ENCODE data around the gene NGEF. TPM values are rescaled to one million over a fixed set of nuclear protein-coding genes. Genes with fewer than 3 reads are reported as not detected.

The NGEF gene
- total RNA-seq, 1 donor from 2014 or later, result not detected

DNA sequence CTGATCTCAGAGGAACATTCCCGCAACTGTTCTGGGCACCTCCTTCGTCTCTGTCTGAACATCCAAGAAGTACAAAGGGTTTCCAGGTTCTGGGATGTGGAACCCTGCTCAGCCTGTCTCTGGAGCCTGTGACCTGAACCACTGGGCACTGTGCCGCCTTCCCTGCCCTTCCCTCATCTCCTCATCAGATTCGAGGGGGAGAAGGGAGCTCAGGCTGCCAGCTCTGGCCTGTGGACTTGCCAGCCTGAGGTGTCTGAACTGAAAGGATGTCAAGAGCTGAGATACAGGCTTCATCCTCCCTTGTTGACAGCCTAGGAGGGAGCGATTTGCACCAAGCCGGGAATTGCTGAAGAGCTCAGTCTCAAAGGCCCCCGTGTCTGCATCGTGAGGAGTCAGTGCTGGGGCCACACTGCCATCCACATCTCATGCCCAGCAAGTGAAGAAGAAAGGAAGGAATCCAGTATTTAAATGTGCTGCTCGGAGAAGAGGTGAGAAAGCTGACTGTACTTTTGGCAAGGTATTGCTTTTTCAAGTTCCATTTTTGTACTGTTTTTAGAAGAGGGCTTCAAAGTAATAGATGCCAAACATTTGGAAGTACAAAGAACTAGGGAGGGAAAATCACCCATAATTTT is 32.0 kb upstream of the NGEF start:
- intact Hi-C loops (cut with micrococcal nuclease), result no loop called here

DNA sequence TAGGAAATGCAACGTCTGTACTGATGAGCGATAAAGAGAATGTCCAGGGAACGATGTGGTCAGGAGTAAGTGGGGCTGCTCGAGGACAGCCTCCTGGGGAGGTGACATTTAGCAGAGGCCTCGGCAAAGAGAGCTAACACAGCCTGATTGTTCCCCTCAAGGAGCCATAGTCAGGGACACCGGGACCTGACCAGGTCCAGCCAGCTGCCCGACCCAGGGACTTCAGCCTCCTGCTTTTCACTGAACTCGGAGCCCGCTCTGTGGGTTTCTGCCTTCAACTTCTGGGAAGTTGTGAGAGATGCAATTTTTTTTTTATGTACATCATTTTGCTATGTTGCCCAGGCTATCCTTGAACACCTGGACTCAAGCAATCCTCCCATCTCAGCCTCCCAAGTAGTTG is 29.5 kb upstream of the NGEF start:
- intact Hi-C loops (cut with micrococcal nuclease), result no loop called here

DNA sequence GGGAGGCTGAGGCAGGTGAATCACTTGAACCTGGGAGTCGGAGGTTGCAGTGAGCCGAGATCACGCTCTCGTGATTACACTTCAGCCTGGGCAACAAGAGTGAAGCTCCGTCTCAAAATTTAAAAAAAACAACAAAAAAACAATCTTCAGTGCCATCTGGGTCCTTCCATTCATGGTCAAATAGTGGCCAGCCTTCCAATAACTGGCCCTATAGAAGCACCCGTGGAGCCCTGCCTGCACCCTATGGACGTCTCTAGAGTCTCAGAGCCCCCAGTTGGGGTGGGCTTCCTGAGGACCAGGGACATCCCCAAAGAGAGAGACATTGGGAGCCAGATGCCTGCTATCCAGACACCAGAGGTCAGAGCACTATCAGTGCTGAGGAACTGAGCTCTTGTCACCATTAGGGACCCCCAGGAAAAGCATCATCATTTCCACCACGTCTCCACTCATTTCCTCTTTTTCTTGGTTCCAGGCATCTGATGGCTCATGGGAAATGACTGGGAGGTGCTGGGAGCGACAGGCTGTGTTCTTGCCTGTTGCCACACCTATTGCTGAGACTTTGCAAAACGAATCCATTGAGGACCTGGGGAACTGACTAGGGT is 28.8 kb upstream of the NGEF start:
- intact Hi-C loops (cut with micrococcal nuclease), result no loop called here

DNA sequence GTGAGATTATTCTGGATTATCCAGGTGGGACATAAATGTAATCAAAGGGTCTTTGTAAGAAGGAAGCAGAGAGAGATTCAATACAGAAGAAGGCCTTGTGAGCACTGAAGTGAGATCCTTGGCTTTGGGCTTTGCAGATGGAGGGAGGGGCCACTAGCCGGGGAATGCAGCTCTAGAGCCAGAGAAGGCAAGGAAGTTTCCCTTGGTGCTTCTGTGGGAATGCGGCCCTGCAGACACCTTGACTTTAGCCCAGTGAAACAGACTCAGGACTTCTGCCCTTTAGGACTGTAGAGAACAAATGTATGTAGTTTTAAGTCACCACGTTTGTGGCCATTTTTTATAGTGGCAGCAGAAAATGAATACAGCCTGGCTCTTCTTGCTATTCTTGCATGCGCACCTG is 27.5 kb upstream of the NGEF start:
- intact Hi-C loops (cut with micrococcal nuclease), result no loop called here

DNA sequence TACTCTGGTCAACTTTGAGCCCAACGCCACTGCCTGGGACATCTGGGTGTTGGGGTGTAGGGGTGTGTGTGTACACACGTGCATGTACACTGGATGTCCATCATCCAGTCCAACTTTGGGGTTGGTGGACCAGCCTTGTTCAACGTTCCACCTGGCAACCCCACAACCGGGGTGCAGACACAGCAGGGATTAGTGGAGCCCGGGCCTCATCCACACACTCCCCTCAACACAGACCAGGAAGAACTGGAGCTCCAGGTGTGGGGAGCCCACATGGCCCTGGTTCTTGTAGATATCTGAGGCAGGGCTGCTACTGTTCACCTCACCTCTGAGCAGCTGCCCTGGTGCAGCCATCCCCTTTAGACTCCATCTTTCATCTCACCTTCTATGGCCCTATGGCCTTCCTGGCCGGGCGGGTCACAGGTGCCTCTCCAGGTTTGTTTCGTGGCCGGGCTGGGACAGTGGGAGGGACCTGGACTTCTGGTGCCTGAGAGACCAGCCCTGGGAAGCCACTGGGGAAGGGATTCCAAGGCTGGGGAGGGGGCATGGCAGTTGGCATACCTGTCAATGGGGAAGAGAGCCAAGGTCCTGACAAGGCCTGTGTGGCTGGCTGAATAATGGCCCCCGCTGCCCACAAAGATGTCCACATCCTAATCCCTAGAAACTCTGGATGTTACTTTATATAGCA is 26.9 kb upstream of the NGEF start:
- intact Hi-C loops (cut with micrococcal nuclease), result no loop called here

DNA sequence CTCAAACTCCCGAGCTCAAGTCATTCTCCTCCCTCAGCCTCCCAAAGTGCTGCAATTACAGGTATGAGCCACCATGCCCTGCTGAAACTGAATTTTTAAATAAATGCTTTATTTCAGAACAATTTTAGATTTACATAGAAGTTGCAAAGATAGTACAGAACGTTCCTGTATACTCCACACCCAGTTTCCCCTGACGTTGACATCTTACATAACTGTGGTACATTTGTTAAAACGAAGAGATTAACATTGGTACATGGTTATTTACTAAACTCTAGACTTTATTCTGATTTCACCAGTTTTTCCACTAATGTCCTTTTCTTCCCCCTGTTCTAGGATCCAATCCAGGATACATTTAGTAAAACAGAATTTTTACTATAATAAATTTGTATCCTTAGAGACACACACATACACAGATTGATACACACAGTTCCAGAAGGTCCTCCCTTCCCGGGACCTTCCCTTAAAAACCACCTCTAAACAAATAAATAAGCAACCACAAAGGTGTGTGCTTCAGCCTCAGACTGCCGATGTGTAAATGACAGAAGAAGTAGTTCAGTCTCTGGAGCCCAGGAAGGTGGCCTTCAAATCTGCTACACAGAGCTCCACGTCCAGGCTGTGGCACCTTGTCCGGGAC is 26.3 kb upstream of the NGEF start:
- intact Hi-C loops (cut with micrococcal nuclease), result no loop called here

DNA sequence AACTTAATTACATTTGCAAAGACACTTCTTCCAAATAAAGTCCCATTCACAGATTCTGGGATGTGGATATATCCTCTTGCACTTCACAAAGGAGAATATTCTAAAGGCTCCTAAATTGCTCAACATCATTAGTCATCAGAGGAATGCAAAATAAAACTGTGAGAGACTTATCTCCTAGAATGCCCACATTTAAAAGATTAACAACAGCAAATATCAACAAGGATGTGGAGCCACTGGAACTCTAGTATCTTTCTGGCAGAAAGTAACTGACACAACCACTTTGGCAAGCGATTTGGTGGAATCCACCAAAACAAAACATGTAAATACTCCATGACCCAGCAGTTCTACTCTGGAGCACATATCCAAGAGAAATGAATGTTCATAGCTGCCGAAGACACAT is 24.0 kb upstream of the NGEF start:
- intact Hi-C loops (cut with micrococcal nuclease), result no loop called here

DNA sequence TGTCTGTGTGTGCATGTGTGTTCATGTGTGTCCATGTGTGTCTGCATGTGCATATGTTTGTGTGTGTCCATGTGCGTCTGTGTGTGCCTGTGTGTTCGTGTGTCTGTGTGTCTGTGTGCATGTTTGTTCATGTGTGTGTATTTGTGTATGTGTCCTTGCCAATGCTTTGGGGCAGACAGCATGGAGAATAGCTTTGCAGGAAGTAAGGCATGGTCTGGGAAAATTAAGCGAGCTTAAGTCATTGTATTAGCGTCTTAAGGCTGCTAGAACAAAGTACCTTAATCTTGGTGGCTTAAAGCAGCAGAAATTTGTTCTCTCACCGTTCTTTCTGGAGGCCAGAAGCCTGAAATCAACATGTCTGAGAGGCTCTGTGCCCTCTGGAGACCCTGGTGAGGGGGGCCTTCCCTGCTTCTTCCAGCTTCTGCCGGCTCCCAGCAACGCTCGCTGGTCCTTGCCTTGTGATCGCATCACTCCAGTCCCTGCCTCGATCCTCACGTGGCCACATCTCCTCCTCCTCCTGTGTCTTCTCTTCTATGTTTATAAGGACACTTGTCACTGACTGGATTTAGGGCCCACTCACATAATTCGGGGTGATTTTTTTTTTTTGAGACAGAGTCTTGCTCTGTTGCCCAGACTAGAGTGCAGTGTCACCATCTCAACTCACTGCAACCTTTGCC is 23.2 kb upstream of the NGEF start:
- intact Hi-C loops (cut with micrococcal nuclease), result no loop called here

DNA sequence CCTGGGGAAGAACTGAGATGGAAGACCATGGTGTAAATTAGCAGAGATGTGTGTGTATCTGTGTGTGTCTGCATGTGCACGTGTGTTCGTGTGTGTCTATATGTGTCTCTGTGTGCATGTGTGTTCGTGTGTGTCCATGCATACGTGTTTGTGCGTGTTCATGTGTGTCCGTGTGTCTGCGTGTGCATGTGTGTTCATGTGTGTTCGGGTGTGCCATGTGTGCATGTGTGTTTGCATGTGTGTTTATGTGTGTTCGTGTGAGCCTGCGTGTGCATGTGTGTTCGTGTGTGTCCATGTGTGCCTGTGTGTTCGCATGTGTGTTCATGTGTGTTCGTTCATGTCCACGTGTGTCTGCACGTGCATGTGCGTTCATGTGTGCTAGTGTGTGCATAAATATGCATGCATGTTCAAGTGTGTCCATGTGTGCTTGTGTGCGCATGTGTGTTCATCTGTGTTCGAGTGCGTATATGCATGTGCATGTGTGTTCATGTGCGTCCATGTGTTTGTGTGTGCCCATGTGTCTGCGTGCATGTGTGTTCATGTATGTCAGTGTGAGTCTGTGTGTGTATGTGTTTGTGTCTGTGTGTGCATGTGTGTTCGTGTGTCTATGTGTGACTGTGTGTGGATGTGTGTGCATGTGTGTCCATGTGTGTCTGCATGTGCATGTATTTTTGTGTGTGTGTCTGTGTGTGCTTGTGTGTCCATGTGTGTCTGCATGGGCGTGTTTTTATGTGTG is 22.5 kb upstream of the NGEF start:
- intact Hi-C loops (cut with micrococcal nuclease), result no loop called here

DNA sequence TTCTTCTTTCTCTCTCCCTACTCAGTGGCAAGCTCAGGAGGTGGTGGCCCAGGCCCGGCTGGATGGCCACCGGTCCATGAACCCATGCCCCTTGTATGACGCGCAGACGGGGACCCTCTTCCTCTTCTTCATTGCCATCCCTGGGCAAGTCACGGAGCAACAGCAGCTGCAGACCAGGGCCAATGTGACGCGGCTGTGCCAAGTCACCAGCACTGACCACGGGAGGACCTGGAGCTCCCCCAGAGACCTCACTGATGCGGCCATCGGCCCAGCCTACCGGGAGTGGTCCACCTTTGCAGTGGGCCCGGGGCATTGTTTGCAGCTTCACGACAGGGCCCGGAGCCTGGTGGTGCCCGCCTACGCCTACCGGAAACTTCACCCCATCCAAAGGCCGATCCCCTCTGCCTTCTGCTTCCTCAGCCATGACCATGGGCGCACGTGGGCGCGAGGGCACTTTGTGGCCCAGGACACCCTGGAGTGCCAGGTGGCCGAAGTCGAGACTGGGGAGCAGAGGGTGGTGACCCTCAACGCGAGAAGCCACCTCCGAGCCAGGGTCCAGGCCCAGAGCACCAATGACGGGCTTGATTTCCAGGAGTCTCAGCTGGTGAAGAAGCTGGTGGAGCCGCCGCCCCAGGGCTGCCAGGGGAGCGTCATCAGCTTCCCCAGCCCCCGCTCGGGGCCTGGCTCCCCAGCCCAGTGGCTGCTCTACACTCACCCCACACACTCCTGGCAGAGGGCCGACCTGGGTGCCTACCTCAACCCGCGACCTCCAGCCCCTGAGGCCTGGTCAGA is 21.2 kb upstream of the NGEF start:
- intact Hi-C loops (cut with micrococcal nuclease), result no loop called here

DNA sequence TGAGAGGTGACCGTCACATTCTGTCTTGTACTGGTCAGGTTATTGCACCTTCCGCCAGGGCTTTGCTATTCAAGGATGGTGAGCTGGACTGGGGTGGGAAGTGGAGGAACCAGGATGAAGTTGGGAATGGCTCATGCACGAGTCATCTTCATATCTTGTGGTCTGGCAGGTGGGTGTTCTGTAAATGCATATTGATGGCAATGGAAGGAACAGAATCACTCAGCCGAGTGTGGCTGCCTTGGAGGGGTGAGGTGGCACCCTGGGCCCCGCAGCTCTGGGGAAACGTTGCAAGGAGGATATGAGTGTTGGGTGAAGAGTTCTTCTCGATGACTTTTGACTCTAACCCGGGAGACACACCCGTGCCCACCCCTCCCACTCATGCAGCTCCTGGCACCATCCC is 20.6 kb upstream of the NGEF start:
- intact Hi-C loops (cut with micrococcal nuclease), result no loop called here

DNA sequence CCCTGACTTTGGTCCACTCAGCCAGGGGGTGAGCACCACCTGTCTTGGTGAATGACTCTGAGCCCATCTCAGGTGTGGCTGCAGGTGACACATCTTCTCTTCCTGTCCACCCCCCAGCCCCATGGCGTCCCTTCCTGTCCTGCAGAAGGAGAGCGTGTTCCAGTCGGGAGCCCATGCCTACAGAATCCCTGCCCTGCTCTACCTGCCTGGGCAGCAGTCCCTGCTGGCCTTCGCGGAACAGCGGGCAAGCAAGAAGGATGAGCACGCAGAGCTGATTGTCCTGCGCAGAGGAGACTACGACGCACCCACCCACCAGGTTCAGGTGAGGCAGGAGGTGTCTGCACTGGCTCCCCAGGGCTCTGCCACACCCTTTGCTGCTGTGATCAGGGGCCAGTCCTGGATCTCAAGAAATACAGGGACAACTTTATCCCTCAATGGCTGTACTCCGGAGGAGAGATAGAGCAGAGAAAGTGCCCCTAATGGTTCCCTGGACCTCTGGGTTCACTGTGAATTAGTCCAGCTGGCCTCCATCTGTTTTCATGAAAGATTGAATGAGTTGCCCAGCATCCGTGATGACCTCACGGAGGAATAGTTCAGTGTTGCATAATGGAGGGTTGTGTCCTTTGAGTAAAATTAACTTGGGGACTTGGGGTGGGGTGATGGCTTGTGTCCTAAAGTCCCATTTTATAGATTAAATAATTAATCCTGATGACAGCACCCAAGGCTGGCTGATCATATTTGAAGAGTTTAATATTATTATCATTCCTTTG is 19.7 kb upstream of the NGEF start, which contains the start of gene NEU2:
TSS of gene NEU2 (plus strand) at position 122 of the 770 bp plus-strand sequence. CDS start at position 122, 0 bp downstream.
- intact Hi-C loops (cut with micrococcal nuclease), result no loop called here

DNA sequence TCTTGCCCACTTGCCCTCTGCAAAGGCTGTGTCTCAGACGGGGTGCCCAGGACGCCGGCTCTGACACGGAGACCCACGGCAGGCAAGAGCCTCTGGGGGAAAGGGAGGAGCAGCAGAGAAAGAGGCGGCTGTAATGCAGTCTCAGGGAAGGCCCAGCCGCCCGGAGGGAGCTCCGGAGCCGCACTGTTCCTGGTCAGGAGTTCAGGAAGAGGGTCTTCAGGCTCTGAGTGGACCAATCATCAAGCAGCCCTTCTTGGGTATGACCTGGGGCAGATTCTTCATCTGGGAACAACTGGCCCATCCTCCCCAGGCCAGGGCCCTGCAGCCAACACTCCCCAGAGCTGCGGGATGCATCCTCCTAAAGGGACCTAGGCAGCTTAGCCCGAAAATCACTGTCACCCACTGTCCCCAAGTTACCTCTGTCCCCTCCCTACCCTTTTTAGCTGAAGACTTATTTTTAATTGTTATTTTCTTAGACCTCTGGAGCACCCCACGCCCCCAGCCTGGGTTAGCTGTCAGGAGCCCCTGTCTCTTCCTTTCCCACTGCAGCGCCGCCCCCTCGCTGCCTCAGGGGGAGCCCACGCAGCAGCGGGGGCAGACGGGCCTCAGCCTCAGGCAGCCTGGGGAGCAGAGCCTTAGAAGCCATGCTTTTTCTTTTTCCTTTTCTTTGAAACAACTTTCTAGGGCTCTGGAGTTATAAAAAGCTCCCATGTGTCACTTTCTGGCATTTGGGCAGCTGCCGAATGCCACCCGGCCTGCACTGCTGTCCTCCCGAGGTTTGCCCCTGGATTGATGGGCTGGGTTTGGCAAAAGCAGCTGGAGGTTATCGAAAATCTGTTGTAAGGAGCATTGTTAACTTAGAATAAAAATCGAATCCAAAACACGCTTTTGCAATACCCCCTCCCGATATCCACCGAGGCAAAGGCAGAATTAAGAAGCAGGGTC is 18.8 kb upstream of the NGEF start:
- intact Hi-C loops (cut with micrococcal nuclease), result no loop called here

DNA sequence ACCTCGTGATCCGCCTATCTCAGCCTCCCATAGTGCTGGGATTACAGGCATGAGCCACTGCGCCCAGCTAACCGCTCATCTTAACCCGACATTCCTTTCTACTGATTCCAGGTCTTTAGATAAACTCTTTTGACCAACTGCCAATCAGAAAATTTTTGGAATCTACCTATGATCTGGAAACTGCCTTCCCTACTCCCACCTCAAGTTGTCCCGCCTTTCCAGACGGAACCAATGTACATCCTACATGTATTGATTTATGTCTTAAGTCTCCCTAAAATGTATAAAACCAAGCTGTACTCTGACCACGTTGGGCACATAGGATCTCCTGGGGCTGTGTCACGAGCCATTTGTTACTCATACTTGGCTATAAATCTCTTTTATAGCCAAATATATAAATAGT is 16.3 kb upstream of the NGEF start:
- intact Hi-C loops (cut with micrococcal nuclease), result loop anchor here (2.0 kb wide), 2 partner anchors 269 to 423 kb away; no protein-coding TSS in a partner anchor

DNA sequence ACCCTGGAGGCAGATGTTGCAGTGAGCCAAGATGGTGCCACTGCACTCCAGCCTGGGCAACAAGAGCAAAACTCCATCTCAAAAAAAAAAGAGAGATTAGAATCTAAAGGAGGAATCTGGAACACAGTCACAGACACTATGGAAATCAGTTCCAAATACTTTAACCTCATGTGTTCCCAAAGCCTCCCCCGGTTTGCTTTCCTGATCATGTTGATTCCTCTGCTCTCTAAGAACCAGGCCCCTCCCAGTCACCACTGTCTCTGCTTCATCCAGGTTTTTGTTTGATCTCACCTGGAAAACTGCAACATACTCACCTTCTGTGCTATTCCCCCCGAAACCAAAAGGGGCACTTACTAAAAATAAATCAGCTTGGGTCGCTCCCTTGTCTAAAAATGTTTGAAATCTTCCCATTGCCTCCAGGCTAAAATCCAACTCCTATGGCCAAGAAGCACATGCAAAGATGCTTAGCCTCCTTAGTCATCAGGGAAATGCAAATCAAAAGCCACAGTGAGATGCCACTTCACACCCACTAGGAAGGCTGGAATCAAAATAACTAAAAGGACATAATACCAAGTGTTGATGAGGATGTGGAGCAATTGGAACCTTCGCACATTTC is 13.2 kb upstream of the NGEF start:
- intact Hi-C loops (cut with micrococcal nuclease), result no loop called here

DNA sequence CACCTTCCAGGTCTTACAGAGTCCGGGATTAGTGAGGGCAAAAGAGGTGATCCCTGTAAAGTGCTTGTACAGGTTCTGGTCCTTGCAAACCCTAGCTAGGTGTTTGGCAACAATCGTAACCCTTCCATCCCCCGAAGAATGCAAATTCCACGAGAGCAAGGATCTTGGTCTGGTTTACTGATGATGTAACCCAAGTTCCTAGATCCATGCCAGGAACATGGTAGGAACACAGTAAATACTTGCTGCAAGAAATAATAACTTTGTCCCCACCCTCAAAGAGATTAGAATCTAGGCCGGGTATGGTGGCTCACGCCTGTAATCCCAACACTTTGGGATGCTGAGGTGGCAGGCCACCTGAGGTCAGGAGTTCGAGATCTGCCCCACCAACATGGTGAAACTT is 12.7 kb upstream of the NGEF start:
- intact Hi-C loops (cut with micrococcal nuclease), result no loop called here

DNA sequence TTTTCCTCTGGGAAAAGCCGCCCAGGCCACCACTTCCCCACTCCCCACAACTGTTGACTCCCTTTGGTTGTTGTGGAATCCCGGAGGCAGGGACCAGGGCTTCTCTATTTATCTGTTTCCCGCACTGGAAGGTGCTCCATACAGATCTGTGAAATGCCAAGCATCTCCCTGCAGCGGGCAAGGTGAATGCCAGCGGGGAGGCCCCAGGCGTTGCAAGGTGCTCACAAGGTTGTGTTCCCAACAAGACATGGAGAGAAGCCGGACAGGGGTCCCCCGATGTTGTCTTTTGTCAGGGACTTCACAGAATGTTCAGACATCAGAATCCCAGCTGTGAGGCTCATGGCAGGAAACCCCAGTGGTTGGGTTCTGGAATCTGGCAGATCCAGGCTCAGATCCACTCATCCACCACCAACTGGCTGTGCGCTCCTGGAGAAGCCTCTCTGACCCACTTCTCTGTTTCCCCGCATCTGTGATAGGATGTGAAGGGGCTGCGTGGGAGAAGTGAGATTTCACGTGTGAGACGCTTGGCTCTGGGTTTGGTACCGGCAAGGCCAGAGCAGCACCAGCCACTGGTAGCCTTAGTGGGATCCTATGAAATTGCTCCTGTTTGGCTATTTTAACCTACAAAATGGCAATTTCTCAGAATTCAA is 10.8 kb upstream of the NGEF start:
- intact Hi-C loops (cut with micrococcal nuclease), result no loop called here

All from T-helper 2 cell treated with Interferon-gamma antibody and Interleukin-4, amounts not matched to agents 100 ng/mL and 5 ng/mL, for 36 hours (primary cell).